Stimulated activated CD4-positive, alpha-beta T cell treated with anti-CD3 and anti-CD28 coated beads, Interleukin-1b, Interleukin-23, amount 100 ng/mL, for 24 hours (primary cell): ENCODE results near the gene C21orf58.

ENCODE experiments used
- DNase-seq, 4 experiments: peaks; one replicate each; pipeline ENCODE4 v3.0.0-alpha.2; 2020; ENCODE audit warnings: low read depth in 4 of 4, low spot score in 1 of 4

The C21orf58 gene

GRCh38 chr21:46354046-46354445 lies 30.4 kb upstream of the C21orf58 start:
- DNase-seq: no peak

GRCh38 chr21:46352913-46353312 lies 29.2 kb upstream of the C21orf58 start:
- DNase-seq: no peak

GRCh38 chr21:46352164-46352515 lies 28.5 kb upstream of the C21orf58 start:
- no peak for DNase-seq

- DNase-seq: no peak
Observed at GRCh38 chr21:46351476-46352163, 27.9 kb upstream of the C21orf58 start.

- no peak for DNase-seq
Observed at GRCh38 chr21:46350981-46351380, 27.3 kb upstream of the C21orf58 start.

GRCh38 chr21:46350571-46350970 lies 26.9 kb upstream of the C21orf58 start:
- DNase-seq: no peak

GRCh38 chr21:46349134-46349760 lies 25.6 kb upstream of the C21orf58 start:
- DNase-seq: no peak

GRCh38 chr21:46347791-46348381 lies 24.2 kb upstream of the C21orf58 start:
- DNase-seq: no peak

GRCh38 chr21:46347203-46347550 lies 23.5 kb upstream of the C21orf58 start:
- DNase-seq: no peak

- DNase-seq: no peak
Observed at GRCh38 chr21:46346296-46347202, 22.9 kb upstream of the C21orf58 start.

GRCh38 chr21:46345861-46346260 lies 22.2 kb upstream of the C21orf58 start:
- DNase-seq: no peak

GRCh38 chr21:46344219-46344915 lies 20.7 kb upstream of the C21orf58 start:
- no peak for DNase-seq

GRCh38 chr21:46340998-46341397 lies 17.3 kb upstream of the C21orf58 start:
- no peak for DNase-seq

GRCh38 chr21:46336603-46337002 lies 12.9 kb upstream of the C21orf58 start:
- no peak for DNase-seq

- DNase-seq: no peak
Observed at GRCh38 chr21:46334351-46335140, 10.9 kb upstream of the C21orf58 start.

- no peak for DNase-seq
Observed at GRCh38 chr21:46329796-46330195, 6.1 kb upstream of the C21orf58 start.

GRCh38 chr21:46328151-46328550 lies 4.5 kb upstream of the C21orf58 start:
- no peak for DNase-seq

GRCh38 chr21:46327711-46328110 lies 4.0 kb upstream of the C21orf58 start:
- DNase-seq: no peak

- DNase-seq: no peak
Observed at GRCh38 chr21:46326110-46326703, 2.5 kb upstream of the C21orf58 start.
